Measurements from ENCODE around the gene NUMB. TPM values are rescaled to one million over a fixed set of nuclear protein-coding genes. Genes with fewer than 3 reads are reported as not detected.

NUMB gene
- total RNA-seq, 1 donor from 2014 or later, result 60.7 TPM

GRCh38 chr14:73234586-73235394 is 223.6 kb downstream of the NUMB start:
- Mint-ChIP-seq H3K27ac (ENCODE audit: unreplicated experiment) (no peak overlapping the region), H3K9me3 (ENCODE audit: low read depth) (no peaks in the 10 kb centered on the region), H3K4me3 (ENCODE audit: unreplicated experiment) (no peak overlapping the region), H3K4me1 (ENCODE audit: low read depth) (peaks cover 46% of the 10 kb centered on the region), H3K27me3 (ENCODE audit: low read depth) (peaks cover 2% of the 10 kb centered on the region), H3K36me3 (ENCODE audit: low read depth) (peaks cover 1% of the 10 kb centered on the region)
- DNase-seq (ENCODE audit: low spot score), result no peak
- TF ChIP-seq CTCF (IDR thresholded peaks at IDR 0.05), result no peak

- no peaks in the 10 kb centered on the region for H3K9me3 Mint-ChIP-seq (ENCODE audit: low read depth)
- no peak overlapping the region for H3K4me3 Mint-ChIP-seq (ENCODE audit: unreplicated experiment)
- no peak for TF ChIP-seq CTCF (IDR thresholded peaks at IDR 0.05)
- peaks cover 44% of the 10 kb centered on the region for H3K4me1 Mint-ChIP-seq (ENCODE audit: low read depth)
- H3K27me3 Mint-ChIP-seq (ENCODE audit: low read depth), result peaks cover 2% of the 10 kb centered on the region
- peaks cover 1% of the 10 kb centered on the region for H3K36me3 Mint-ChIP-seq (ENCODE audit: low read depth)
- no peak overlapping the region for H3K27ac Mint-ChIP-seq (ENCODE audit: unreplicated experiment)
- no peak for DNase-seq (ENCODE audit: low spot score)
Observed at GRCh38 chr14:73234029-73234428, 224.3 kb downstream of the NUMB start.

- no peak overlapping the region for H3K4me3 Mint-ChIP-seq (ENCODE audit: unreplicated experiment)
- peaks cover 2% of the 10 kb centered on the region for H3K27me3 Mint-ChIP-seq (ENCODE audit: low read depth)
- H3K4me1 Mint-ChIP-seq (ENCODE audit: low read depth), result peaks cover 44% of the 10 kb centered on the region
- peaks cover 1% of the 10 kb centered on the region for H3K36me3 Mint-ChIP-seq (ENCODE audit: low read depth)
- no peak for TF ChIP-seq CTCF (IDR thresholded peaks at IDR 0.05)
- H3K9me3 Mint-ChIP-seq (ENCODE audit: low read depth), result no peaks in the 10 kb centered on the region
- no peak for DNase-seq (ENCODE audit: low spot score)
- no peak overlapping the region for H3K27ac Mint-ChIP-seq (ENCODE audit: unreplicated experiment)
Observed at GRCh38 chr14:73233564-73233963, 224.8 kb downstream of the NUMB start.

GRCh38 chr14:73232984-73233383 is 225.4 kb downstream of the NUMB start:
- Mint-ChIP-seq H3K9me3 (ENCODE audit: low read depth) (no peaks in the 10 kb centered on the region), H3K27ac (ENCODE audit: unreplicated experiment) (no peak overlapping the region), H3K4me3 (ENCODE audit: unreplicated experiment) (no peak overlapping the region), H3K36me3 (ENCODE audit: low read depth) (peaks cover 1% of the 10 kb centered on the region), H3K27me3 (ENCODE audit: low read depth) (peaks cover 2% of the 10 kb centered on the region), H3K4me1 (ENCODE audit: low read depth) (peaks cover 45% of the 10 kb centered on the region)
- no peak for DNase-seq (ENCODE audit: low spot score)
- no peak for TF ChIP-seq CTCF (IDR thresholded peaks at IDR 0.05)

- TF ChIP-seq CTCF (IDR thresholded peaks at IDR 0.05), result peak; percentile 58
- Mint-ChIP-seq H3K27me3 (ENCODE audit: low read depth) (peaks cover 2% of the 10 kb centered on the region), H3K27ac (ENCODE audit: unreplicated experiment) (peak overlapping the region; percentile 41), H3K9me3 (ENCODE audit: low read depth) (no peaks in the 10 kb centered on the region), H3K4me3 (ENCODE audit: unreplicated experiment) (no peak overlapping the region), H3K36me3 (ENCODE audit: low read depth) (peaks cover 1% of the 10 kb centered on the region), H3K4me1 (ENCODE audit: low read depth) (peaks cover 52% of the 10 kb centered on the region)
- DNase-seq (ENCODE audit: low spot score), result no peak
Observed at GRCh38 chr14:73231981-73232851, 226.1 kb downstream of the NUMB start.

All from chondrocyte (in vitro differentiated cells).